ENCODE measurements around the gene SSTR3.

Gene SSTR3

GRCh38 chr22:37230673-37231405 lies 18.6 kb upstream of the SSTR3 start:
- H3K4me3 ChIP-seq: no peak overlapping the region
- peak overlapping the region in 15 of 21 experiments; percentile 41 to 98 (median 85) for H3K27ac ChIP-seq

DNA sequence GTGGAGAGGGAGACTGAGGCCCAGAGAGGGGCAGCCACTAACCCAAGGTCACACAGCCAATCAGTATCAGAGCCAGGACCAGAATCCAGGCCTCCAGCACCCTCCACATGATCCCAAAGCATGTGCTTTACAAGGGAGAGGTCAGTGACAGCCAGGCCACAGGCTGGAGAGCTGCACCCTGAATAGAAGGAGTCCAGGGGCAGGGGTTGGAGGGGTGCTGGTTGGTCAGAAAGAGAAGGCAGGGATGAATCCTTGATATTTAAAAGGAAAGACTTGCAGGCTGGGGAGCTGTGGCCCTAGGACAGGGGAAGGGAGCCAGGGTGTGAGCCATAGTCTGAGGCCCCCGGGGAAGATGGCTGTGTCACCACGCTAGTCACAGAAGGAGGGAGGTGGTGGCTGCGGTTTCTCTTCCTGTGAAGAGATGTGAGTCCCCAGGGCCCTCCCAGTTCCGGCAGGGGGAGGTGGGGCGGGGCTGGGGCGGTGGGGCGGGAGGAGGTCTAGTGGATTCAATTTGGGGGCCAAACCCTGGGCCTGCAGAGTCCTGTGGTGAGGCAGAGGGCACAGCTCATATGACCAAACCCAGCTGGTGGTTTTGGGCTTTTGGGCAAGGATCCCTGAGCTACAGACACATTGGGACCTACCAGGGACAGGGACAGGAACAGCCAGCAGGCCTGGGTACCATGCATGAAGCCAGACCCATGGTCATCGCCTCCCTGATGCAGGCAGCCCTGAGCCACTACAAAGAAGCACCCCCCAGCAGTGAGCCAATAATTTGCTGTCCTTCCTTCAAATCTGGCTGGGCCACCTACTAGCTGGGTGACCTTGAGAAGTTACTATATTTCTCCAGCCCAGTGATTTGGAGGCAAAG lies 17.8 kb upstream of the SSTR3 start:
- peak overlapping the region in 19 of 21 experiments; percentile 58 to 98 (median 85) for H3K27ac ChIP-seq
- no peak overlapping the region for H3K4me3 ChIP-seq

- Histone ChIP-seq H3K27ac (peak overlapping the region; percentile 29 to 98 (median 82)), H3K4me3 (no peak overlapping the region)
Observed at GRCh38 chr22:37229012-37229804, 16.9 kb upstream of the SSTR3 start.

GRCh38 chr22:37228106-37229011 lies 16.1 kb upstream of the SSTR3 start:
- peak overlapping the region in 20 of 21 experiments; percentile 29 to 98 (median 84) for H3K27ac ChIP-seq
- no peak overlapping the region for H3K4me3 ChIP-seq

DNA sequence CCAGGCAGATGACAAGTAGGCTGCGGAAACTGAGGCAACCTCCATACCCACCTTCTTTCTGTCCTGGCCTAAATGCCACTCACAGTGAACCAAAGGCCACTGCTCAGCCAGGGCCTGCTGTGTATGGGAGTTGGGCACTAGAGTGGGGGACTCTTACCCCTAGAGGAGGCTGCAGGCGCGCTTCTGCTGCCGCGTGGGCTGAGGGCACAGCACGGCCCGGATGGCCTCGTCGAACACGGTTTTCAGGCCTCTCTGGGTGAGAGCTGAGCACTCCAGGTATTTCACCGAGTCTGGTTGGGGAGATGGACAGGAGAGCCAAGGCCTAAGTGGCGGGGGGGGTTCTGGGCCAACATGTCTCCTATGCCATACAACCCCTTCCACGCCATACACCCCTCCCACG lies 14.2 kb upstream of the SSTR3 start:
- Histone ChIP-seq H3K4me3 (no peak overlapping the region), H3K27ac (no peak overlapping the region)

GRCh38 chr22:37226087-37226486 lies 13.8 kb upstream of the SSTR3 start:
- no peak overlapping the region for H3K4me3 ChIP-seq
- H3K27ac ChIP-seq: no peak overlapping the region

DNA sequence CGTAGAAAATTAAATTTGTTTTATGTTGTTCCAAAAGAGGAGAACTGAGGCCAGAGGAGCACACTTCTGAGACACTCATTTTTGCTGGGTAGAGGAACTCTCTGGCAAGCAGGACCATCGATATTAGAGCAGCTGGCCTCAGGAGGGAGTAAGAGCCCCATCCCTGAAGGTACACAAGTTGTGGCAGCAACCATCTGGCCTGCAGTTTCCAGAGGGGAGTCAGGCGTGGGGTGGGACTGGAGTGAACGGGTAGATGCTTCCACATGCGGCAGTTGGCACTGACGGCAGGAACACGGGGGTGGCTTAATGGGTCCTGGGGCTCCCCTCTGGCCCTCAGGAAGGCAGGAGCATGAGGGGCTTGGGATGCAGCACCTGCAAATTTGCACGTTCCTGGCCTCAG lies 13.2 kb upstream of the SSTR3 start:
- peak overlapping the region in 1 of 21 experiments; percentile 27 for H3K27ac ChIP-seq

GRCh38 chr22:37224757-37225420 lies 12.6 kb upstream of the SSTR3 start:
- no peak overlapping the region for H3K4me3 ChIP-seq
- H3K27ac ChIP-seq: peak overlapping the region in 4 of 21 experiments; percentile 8 to 70 (median 46)

More for the DNA sequence above, 13.2 kb upstream of the SSTR3 start:
- no peak overlapping the region for H3K4me3 ChIP-seq

GRCh38 chr22:37223965-37224551 lies 11.8 kb upstream of the SSTR3 start:
- Histone ChIP-seq H3K27ac (peak overlapping the region in 7 of 21 experiments; percentile 8 to 84 (median 64)), H3K4me3 (no peak overlapping the region)

DNA sequence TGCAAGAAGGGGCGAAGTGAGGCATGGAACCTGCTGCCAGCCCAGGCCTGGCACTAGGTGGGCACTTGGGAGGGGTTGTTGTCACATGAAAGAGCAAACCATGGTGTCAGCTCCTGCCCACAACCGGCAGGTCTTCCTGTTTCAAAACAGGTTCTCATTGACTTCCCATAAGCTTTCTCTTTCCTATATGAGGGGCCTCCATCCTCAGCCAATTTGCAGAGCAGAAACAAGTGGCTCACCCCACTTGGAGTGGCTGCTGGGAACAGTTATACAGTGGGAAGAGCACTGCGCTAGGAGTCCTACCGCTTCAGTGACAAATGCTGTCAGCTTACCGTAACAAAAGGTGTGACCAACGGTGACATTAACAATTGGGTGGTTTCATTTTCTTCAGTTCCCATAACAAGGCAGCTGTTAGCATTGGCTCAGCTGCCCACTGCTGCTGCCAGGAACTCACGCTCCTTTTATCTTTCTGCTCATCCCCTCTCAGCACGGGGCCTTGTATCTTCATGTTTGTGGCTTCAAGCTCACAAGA lies 10.2 kb upstream of the SSTR3 start:
- no peak overlapping the region for H3K4me3 ChIP-seq
- peak overlapping the region in 13 of 21 experiments; percentile 24 to 84 (median 70) for H3K27ac ChIP-seq

DNA sequence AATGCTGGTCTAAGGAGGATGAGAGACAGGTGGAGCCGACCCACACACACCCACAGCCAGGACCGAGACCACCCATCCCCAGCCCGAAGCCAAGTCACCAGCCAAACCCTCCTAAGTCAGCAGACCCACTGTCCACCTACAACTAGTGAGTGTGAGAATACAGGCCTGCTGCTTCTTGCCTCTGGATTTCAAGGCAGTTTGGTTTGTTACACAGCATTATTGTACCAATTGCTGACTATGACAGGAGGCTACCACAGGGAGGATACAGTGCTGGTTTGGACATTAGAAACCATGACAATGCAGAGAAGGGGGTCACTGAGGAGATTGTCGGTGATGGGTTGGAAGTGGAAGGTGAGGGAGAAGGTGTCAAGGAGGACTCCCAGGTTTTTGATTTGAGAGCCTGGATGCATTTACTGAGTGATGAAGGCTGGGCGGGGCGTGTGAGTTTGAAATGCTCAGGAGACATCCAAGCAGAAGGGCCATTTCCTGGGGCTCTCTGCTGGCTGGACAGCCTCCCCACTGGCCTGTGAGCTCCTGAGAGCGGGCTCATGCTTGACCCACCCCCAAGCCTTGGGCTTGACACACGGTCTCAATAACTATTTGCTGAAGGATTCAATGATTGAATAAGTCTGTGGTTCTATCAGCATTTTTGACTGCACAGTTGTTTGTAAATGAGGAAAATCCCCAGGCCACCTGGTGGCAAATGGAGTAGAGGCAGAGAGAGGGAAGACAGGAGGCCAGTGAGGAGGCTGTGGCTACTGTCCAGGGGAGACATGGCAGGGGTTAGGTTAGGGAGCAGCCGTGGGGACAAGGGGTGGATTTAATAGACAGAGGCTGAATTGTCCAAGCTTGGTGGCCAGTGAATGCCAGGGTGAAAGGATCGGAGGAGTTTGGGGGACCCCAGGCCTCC lies 9.4 kb upstream of the SSTR3 start:
- H3K4me3 ChIP-seq: no peak overlapping the region
- peak overlapping the region in 13 of 21 experiments; percentile 24 to 84 (median 70) for H3K27ac ChIP-seq

- Histone ChIP-seq H3K27ac (peak overlapping the region in 8 of 21 experiments; percentile 2 to 84 (median 80)), H3K4me3 (no peak overlapping the region)
Observed at GRCh38 chr22:37220543-37220981, 8.3 kb upstream of the SSTR3 start.

DNA sequence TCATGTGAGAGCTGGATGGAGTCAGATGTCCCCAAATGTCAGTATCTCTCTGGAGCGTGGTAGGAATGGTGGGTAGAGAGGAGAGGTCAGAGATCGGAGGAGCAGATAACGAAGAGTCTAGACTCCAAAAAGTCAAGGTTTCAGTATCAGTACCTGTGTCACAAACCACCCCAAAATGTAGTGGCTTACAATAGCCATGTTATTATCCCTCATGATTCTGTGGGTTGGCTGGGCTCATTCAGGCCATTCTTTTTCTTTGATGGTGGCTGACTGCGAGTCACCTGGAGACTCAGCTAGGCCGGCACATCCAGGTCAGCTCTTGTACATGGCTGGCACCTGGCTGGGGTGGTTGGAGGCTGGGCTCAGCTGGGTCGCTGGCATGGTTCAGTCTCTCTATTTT lies 7.3 kb upstream of the SSTR3 start:
- Histone ChIP-seq H3K27ac (peak overlapping the region in 8 of 21 experiments; percentile 7 to 84 (median 80)), H3K4me3 (no peak overlapping the region)

GRCh38 chr22:37218771-37219411 lies 6.6 kb upstream of the SSTR3 start:
- Histone ChIP-seq H3K27ac (peak overlapping the region in 10 of 21 experiments; percentile 7 to 84 (median 76)), H3K4me3 (no peak overlapping the region)

GRCh38 chr22:37218399-37218770 lies 6.1 kb upstream of the SSTR3 start:
- no peak overlapping the region for H3K4me3 ChIP-seq
- peak overlapping the region in 8 of 21 experiments; percentile 13 to 84 (median 76) for H3K27ac ChIP-seq

DNA sequence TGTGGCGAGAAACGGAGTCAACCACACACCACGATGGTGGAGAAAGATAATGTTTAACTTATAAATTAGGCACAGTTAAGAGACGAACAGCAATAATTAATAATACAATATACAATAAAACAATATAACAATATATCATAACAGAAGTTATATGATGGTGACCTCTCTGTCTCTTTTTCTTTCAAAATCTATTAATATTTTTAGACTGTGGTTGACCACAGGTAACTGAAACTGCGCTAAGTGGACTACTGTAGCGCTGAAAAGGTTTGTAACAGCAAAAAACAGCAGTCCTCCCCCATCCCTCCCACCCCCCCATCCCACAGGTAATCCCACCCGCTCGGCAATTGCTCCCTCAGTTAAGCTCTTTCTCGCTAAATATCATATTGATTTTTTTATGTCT lies 3.6 kb upstream of the SSTR3 start:
- no peak overlapping the region for H3K4me3 ChIP-seq
- no peak overlapping the region for H3K27ac ChIP-seq

Measured in skin epidermis (tissue), 12 donors.